Measurements from ENCODE around the gene GAS2L2.

GRCh38 chr17:35745749-35746320 lies 7.2 kb downstream of the GAS2L2 start:
- no peak for TF ChIP-seq CTCF (IDR thresholded peaks at IDR 0.05 in 8 of 11, conservative IDR thresholded peaks at IDR 0.05 in 3 of 11)
- TF ChIP-seq POLR2AphosphoS5 (IDR thresholded peaks at IDR 0.05), result no peak
- no peak for TF ChIP-seq POLR2A (IDR thresholded peaks at IDR 0.05)
